CD4-positive, CD25-positive, alpha-beta regulatory T cell (primary cell): ENCODE data around the gene IL1RL2. TPM values are rescaled to one million over a fixed set of nuclear protein-coding genes. Genes with fewer than 3 reads are reported as not detected.

Experiments used
- ATAC-seq, 2 donors: fragments of 150-1000 bp; cut with Tn5 transposase; one replicate each; pipeline ENCODE4 v1.10.0; 2021; ENCODE audit warnings: low read depth in 2 of 2, moderate number of reproducible peaks in 2 of 2, moderate library complexity in 1 of 2
- DNase-seq, 3 donors: peaks; one replicate each; pipeline versions ENCODE4 v3.0.0 to v3.0.0-alpha.2; 2012 to 2022; ENCODE audit warnings: mixed read lengths in 1 of 3
- H3K27ac ChIP-seq: one replicate; pipeline ENCODE4 v1.7.0; 2013; ENCODE audit warnings: mild to moderate bottlenecking, low read length; ENCODE audit not compliant: insufficient read depth, poor library complexity, severe bottlenecking
- H3K27me3 ChIP-seq: one replicate; pipeline ENCODE4 v1.7.0; 2013; ENCODE audit warnings: low read length; ENCODE audit not compliant: control insufficient read depth, insufficient read depth
- H3K36me3 ChIP-seq: one replicate; pipeline ENCODE4 v1.7.0; 2013; ENCODE audit warnings: mild to moderate bottlenecking, low read length, moderate library complexity; ENCODE audit not compliant: control insufficient read depth, insufficient read depth
- H3K4me1 ChIP-seq: 2 replicates; pipeline ENCODE4 v1.7.0; 2013; ENCODE audit warnings: mild to moderate bottlenecking, low read length; ENCODE audit not compliant: insufficient read depth, control insufficient read depth, poor library complexity, severe bottlenecking
- H3K4me3 ChIP-seq: one replicate; pipeline ENCODE4 v1.7.0; 2013; ENCODE audit warnings: low read depth, mild to moderate bottlenecking, low read length, moderate library complexity
- H3K9me3 ChIP-seq, 2 experiments: 1 replicate in 1 of 2; 2 replicates in 1 of 2; pipeline ENCODE4 v1.7.0; 2013; ENCODE audit warnings: low read length in 2 of 2, mild to moderate bottlenecking in 1 of 2, moderate library complexity in 1 of 2; ENCODE audit not compliant: control insufficient read depth in 2 of 2
- H3K27ac Mint-ChIP-seq, 3 donors: one replicate each; pipeline ENCODE4 v1.8.0; 2020 to 2022; ENCODE audit warnings: mild to moderate bottlenecking in 3 of 3, mixed read lengths in 3 of 3, moderate library complexity in 2 of 3
- H3K27me3 Mint-ChIP-seq: one replicate; pipeline ENCODE4 v1.8.0; 2022; ENCODE audit warnings: mild to moderate bottlenecking, mixed read lengths
- H3K36me3 Mint-ChIP-seq: one replicate; pipeline ENCODE4 v1.8.0; 2020; ENCODE audit warnings: mixed read lengths
- H3K4me1 Mint-ChIP-seq, 4 donors: one replicate each; pipeline ENCODE4 v1.8.0; 2020 to 2022; ENCODE audit warnings: mixed read lengths in 4 of 4, mild to moderate bottlenecking in 1 of 4
- H3K4me3 Mint-ChIP-seq, 4 donors: one replicate each; pipeline ENCODE4 v1.8.0; 2020 to 2022; ENCODE audit warnings: mild to moderate bottlenecking in 4 of 4, mixed read lengths in 4 of 4, moderate library complexity in 3 of 4
- H3K9me3 Mint-ChIP-seq, 7 donors: one replicate each; pipeline ENCODE4 v1.8.0; 2020 to 2022; ENCODE audit warnings: mixed read lengths in 7 of 7, mild to moderate bottlenecking in 3 of 7, moderate library complexity in 2 of 7
- polyA plus RNA-seq, 4 donors: library from polyadenylated mRNA; unstranded; fragments of 300-500 nt; fragmentation: Illumina TruSeq; gene quantifications; one replicate each; pipeline ENCODE4 v1.2.3, GENCODE V29; 2021
- total RNA-seq: library from RNA; stranded (reverse); gene quantifications from one replicate; pipeline ENCODE4 v1.2.3, GENCODE V29; 2022

IL1RL2 gene
- total and polyA plus RNA-seq, 5 donors from 2014 or later, result not detected

DNA sequence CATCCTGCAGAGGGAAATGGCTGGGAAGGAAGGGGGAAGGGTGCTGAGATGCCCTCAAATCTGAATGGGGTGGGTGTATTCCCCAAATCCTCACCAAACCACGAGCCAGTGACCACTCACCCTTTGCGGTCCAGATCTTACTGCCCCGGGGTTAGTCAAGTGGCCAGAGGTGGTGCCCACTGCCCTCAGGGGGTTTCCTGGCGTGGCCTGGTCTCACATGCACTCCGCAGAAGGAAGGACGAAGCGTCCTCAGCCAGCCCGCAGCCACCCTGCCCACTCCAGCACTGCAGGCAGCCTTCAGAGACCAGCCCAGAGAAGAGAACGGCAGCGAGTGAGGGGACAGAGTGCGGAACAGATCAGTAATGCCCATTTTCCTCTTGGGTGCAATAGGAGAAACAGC, 50.4 kb downstream of the IL1RL2 start:
- Mint-ChIP-seq H3K4me1 (peaks cover 11 to 31% (median 14%) of the 10 kb centered on the region in 4 donors), H3K9me3 (no peaks in the 10 kb centered on the region), H3K36me3 (no peaks in the 10 kb centered on the region), H3K27me3 (no peaks in the 10 kb centered on the region), H3K4me3 (no peak overlapping the region), H3K27ac (peak overlapping the region in 1 of 3 donors; percentile 26)
- Histone ChIP-seq H3K27me3 (no peaks in the 10 kb centered on the region), H3K36me3 (no peaks in the 10 kb centered on the region), H3K4me3 (no peak overlapping the region), H3K4me1 (peaks cover 21% of the 10 kb centered on the region), H3K27ac (no peak overlapping the region), H3K9me3 (no peaks in the 10 kb centered on the region)
- no peak for DNase-seq
- ATAC-seq, result no peak

DNA sequence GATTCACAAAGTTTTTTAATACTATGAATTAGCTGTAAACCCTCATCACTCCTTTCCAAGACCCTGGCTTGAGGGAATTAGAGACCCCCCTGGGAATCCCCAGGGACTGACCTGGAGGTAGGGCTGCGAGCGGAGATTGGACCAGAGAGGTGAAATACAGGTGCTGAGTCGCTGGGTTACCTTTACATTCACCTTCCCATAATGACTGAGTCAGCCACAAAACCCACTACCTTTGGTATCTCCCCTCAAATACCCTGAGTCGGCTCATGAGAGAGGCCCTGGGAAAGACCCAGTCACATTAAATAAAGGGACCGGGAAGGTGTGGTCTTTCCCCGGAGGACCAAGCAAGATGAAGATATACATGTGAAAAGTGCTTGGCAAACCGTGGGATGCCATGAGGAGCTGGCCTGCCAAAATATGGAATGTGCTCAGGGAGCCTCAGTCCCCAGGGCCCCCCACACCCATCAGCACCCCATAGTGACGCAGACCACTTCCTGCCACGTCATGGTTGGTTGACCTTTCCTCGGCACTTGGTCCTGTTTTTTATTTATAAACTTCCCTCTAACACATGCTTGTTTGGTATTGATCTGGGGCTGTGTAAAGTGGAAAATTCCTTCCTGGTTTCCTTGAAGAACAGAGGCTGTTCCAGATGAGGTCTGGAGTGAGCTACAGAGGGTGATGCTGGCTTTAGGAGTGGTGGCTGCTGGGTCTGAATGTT, 51.4 kb downstream of the IL1RL2 start:
- Mint-ChIP-seq H3K9me3 (no peaks in the 10 kb centered on the region), H3K27ac (peak overlapping the region in 2 of 3 donors; percentile 91), H3K4me1 (peaks cover 11 to 31% (median 14%) of the 10 kb centered on the region in 4 donors), H3K4me3 (no peak overlapping the region), H3K36me3 (no peaks in the 10 kb centered on the region), H3K27me3 (no peaks in the 10 kb centered on the region)
- Histone ChIP-seq H3K27ac (no peak overlapping the region), H3K27me3 (no peaks in the 10 kb centered on the region), H3K4me3 (no peak overlapping the region), H3K4me1 (peaks cover 21% of the 10 kb centered on the region), H3K36me3 (no peaks in the 10 kb centered on the region), H3K9me3 (no peaks in the 10 kb centered on the region)
- peak in 1 of 3 donors; percentile 42 for DNase-seq
- ATAC-seq, result no peak

DNA sequence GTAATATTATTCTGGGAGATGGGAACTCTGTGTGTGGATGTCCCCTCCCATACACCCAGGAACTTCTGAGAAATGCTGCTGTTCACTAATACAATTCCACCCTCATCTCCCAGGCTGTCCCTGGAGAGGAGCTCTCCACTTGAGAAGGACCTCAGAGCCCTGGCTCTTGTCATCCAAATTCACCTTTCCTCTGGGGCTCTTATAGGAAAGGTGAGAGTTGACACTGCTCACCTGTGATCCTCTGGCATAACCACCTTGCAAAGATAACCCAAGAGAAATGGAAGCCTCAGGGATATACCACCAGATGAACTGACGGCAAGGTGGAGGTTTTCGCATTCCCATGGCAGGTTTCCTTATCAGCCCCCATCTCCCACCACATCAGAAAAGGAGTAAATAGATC, 52.0 kb downstream of the IL1RL2 start:
- H3K36me3 Mint-ChIP-seq, result no peaks in the 10 kb centered on the region
- no peaks in the 10 kb centered on the region for H3K9me3 Mint-ChIP-seq
- H3K4me1 Mint-ChIP-seq, result peaks cover 11 to 31% (median 14%) of the 10 kb centered on the region in 4 donors
- Histone ChIP-seq H3K27me3 (no peaks in the 10 kb centered on the region), H3K27ac (no peak overlapping the region), H3K36me3 (no peaks in the 10 kb centered on the region), H3K4me1 (peaks cover 21% of the 10 kb centered on the region), H3K9me3 (no peaks in the 10 kb centered on the region), H3K4me3 (no peak overlapping the region)
- DNase-seq (no peak), ATAC-seq (no peak)
- H3K27ac Mint-ChIP-seq, result peak overlapping the region in 2 of 3 donors; percentile 91
- no peak overlapping the region for H3K4me3 Mint-ChIP-seq
- no peaks in the 10 kb centered on the region for H3K27me3 Mint-ChIP-seq

DNA sequence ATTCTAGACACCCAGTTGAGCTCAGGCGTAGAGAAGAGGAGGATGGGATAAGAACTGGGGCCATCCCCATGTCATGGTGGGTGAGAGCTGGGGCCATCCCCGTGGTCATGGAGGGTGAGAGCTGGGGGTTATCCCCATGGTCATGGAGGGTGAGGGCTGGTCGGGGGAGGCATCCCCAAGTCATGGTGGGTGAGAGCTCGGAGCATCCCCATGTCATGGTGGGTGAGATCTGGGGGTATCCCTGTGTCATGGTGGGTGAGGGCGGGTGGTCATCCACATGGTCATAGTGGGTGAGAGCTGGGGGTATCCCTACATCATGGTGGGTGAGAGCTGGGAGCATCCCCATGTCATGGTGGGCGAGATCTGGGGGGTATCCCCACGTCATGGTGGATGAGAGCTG, 52.5 kb downstream of the IL1RL2 start:
- H3K4me1 ChIP-seq, result peaks cover 21% of the 10 kb centered on the region
- Mint-ChIP-seq H3K27ac (peak overlapping the region; percentile 56 to 77 (median 62)), H3K9me3 (no peaks in the 10 kb centered on the region), H3K4me1 (peaks cover 11 to 31% (median 13%) of the 10 kb centered on the region in 4 donors), H3K36me3 (no peaks in the 10 kb centered on the region), H3K27me3 (no peaks in the 10 kb centered on the region), H3K4me3 (no peak overlapping the region)
- no peaks in the 10 kb centered on the region for H3K9me3 ChIP-seq
- no peaks in the 10 kb centered on the region for H3K27me3 ChIP-seq
- ATAC-seq (no peak), DNase-seq (no peak)
- no peak overlapping the region for H3K4me3 ChIP-seq
- no peaks in the 10 kb centered on the region for H3K36me3 ChIP-seq
- no peak overlapping the region for H3K27ac ChIP-seq

GRCh38 chr2:102240640-102241370, 54.0 kb downstream of the IL1RL2 start:
- H3K36me3 Mint-ChIP-seq, result no peaks in the 10 kb centered on the region
- H3K4me3 Mint-ChIP-seq, result peak overlapping the region; percentile 3 to 75 (median 53)
- Histone ChIP-seq H3K27me3 (no peaks in the 10 kb centered on the region), H3K36me3 (no peaks in the 10 kb centered on the region), H3K4me1 (peaks cover 21% of the 10 kb centered on the region), H3K9me3 (no peaks in the 10 kb centered on the region), H3K4me3 (peak overlapping the region; percentile 48), H3K27ac (peak overlapping the region; percentile 8)
- no peaks in the 10 kb centered on the region for H3K27me3 Mint-ChIP-seq
- no peaks in the 10 kb centered on the region for H3K9me3 Mint-ChIP-seq
- ATAC-seq (peak; percentile 92 to 95), DNase-seq (peak; percentile 72 to 95 (median 81))
- H3K27ac Mint-ChIP-seq, result peak overlapping the region; percentile 74 to 85 (median 82)
- peaks cover 11 to 29% (median 13%) of the 10 kb centered on the region in 4 donors for H3K4me1 Mint-ChIP-seq

DNA sequence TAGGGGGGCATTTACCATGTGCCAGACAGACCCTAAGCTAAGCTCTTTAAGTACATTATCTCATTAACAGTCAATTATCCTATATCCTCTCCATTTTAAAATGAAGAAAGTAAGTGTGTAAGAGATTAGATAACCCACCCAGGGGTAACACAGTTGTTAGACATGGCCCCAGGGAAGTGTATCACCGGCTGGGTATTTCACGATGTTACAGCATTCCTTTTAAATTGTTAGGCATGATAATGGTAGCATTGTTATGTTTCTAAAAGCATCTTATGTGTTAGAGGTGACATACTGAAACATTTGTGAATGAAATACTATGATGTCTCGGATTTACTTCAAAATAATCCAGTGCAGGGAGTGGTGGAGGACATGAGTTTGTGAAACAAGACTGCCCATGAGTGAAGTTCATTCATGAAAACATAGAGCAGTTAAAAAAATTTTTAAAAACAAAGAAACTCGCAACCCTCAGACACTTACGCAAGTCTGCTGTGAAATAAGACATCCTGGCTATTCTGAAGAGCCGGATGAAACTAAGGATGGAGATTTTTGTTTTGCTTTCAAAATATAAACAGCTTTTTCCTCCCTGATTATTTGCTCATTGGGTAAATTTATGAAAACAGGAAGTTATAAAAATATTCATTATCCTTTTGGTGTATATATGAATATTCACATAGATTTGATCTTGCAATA, 54.9 kb downstream of the IL1RL2 start:
- Mint-ChIP-seq H3K4me3 (no peak overlapping the region), H3K36me3 (no peaks in the 10 kb centered on the region), H3K4me1 (peaks cover 7 to 29% (median 13%) of the 10 kb centered on the region in 4 donors), H3K9me3 (no peaks in the 10 kb centered on the region), H3K27ac (no peak overlapping the region), H3K27me3 (no peaks in the 10 kb centered on the region)
- Histone ChIP-seq H3K4me1 (peaks cover 21% of the 10 kb centered on the region), H3K4me3 (no peak overlapping the region), H3K9me3 (no peaks in the 10 kb centered on the region), H3K27me3 (no peaks in the 10 kb centered on the region), H3K36me3 (no peaks in the 10 kb centered on the region), H3K27ac (no peak overlapping the region)
- DNase-seq (no peak), ATAC-seq (no peak)

GRCh38 chr2:102245266-102246151, 58.7 kb downstream of the IL1RL2 start:
- ATAC-seq, result no peak
- H3K27me3 Mint-ChIP-seq, result no peaks in the 10 kb centered on the region
- Histone ChIP-seq H3K27me3 (no peaks in the 10 kb centered on the region), H3K4me3 (no peak overlapping the region), H3K27ac (no peak overlapping the region), H3K9me3 (no peaks in the 10 kb centered on the region), H3K4me1 (peaks cover 11% of the 10 kb centered on the region), H3K36me3 (no peaks in the 10 kb centered on the region)
- H3K4me3 Mint-ChIP-seq, result no peak overlapping the region
- no peak overlapping the region for H3K27ac Mint-ChIP-seq
- H3K36me3 Mint-ChIP-seq, result no peaks in the 10 kb centered on the region
- DNase-seq, result no peak
- peaks cover 3 to 10% (median 7%) of the 10 kb centered on the region in 4 donors for H3K4me1 Mint-ChIP-seq
- H3K9me3 Mint-ChIP-seq, result no peaks in the 10 kb centered on the region
